Erythroblast (primary cell): Measurements from ENCODE around the gene SNAPC2.

Source experiments
- GATA1 ChIP-seq: IDR thresholded peaks from 2 replicates; pipeline ENCODE4 v1.6.1; 2011; ENCODE audit warnings: low read depth, mild to moderate bottlenecking, control low read depth, low read length, moderate library complexity
- POLR2A ChIP-seq: IDR thresholded peaks from 2 replicates; pipeline ENCODE4 v1.6.1; 2011; ENCODE audit warnings: mild to moderate bottlenecking, low read length

- TF ChIP-seq POLR2A, result no peak
- TF ChIP-seq GATA1, result no peak
These were observed 11.9 kb upstream of the SNAPC2 start for GRCh38 chr19:7908078-7908699.
